ENCODE data around the gene ARAP1.

Gene ARAP1

GRCh38 chr11:72724851-72725723 is 27.1 kb downstream of the ARAP1 start:
- peak; percentile 77 for DNase-seq (ENCODE audit: low read depth)

- DNase-seq (ENCODE audit: low read depth) = no peak
Observed at GRCh38 chr11:72724021-72724551, 28.1 kb downstream of the ARAP1 start.

- DNase-seq (ENCODE audit: low read depth) = no peak
Observed at GRCh38 chr11:72723508-72723907, 28.7 kb downstream of the ARAP1 start.

GRCh38 chr11:72722050-72722748 is 30.0 kb downstream of the ARAP1 start:
- DNase-seq (ENCODE audit: low read depth) = peak; percentile 68

GRCh38 chr11:72721689-72722049 is 30.5 kb downstream of the ARAP1 start:
- peak; percentile 31 for DNase-seq (ENCODE audit: low read depth)

DNA sequence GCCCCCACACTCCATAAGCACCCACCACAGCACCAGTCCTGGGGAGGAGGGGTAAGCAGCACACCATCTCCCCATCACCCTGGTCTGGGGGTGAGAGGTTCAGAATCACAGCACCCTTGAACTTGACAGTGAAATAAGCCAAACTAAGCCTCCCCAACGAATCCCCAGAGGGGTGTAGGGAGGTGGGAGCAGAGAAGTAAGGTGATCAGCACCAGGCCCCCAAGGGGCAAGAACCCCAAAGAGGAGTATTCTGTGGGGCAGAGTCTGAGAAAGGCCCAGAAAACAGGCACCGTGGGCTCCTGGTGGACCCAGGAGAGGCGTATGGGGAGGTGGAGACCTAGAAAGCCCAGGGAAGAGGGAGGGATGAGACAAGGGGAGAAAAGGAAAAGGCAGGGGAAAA is 30.9 kb downstream of the ARAP1 start:
- no peak for DNase-seq (ENCODE audit: low read depth)

DNA sequence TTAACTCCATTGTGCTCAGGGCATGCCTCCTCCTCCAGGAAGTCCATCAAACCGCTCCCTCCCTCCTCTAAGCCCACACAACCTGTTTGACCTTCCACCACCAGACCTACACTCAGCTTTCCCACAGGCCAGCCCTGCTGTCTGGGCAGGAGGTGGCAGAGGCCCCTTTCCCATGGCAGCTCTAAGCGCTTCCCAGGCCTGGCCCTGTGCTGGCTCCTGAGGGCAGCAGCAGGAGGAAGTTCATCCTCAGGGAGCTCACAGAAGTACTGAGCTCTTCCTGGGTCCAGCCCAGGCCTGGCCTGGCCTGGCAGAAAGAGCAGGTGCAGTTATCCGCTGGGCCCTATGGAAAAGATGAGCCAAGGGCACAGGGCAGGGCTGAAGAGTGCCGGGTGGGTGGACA is 31.4 kb downstream of the ARAP1 start:
- DNase-seq (ENCODE audit: low read depth) = no peak

- no peak for DNase-seq (ENCODE audit: low read depth)
Observed at GRCh38 chr11:72720047-72720446, 32.2 kb downstream of the ARAP1 start.

- DNase-seq (ENCODE audit: low read depth) = no peak
Observed at GRCh38 chr11:72719551-72719950, 32.7 kb downstream of the ARAP1 start.

DNA sequence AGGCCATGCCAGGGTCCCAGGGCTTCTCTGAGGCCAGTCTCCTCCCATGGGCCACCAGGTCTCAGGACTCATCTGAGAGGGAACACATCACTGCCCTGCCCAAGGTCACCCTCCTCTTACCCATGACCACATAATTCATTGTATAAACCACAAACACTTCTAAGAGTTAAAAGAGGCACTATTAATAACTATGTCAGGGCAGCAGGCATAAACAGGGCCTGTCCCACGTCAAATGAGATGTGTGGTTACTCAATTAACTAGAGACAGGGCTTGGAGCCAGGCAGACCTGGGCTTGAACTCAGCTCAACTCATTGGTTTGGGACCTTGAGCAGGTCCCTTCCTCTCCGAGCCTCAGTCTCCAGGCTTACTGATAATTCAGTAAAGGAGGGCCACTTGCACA is 33.1 kb downstream of the ARAP1 start:
- DNase-seq (ENCODE audit: low read depth) = no peak

DNA sequence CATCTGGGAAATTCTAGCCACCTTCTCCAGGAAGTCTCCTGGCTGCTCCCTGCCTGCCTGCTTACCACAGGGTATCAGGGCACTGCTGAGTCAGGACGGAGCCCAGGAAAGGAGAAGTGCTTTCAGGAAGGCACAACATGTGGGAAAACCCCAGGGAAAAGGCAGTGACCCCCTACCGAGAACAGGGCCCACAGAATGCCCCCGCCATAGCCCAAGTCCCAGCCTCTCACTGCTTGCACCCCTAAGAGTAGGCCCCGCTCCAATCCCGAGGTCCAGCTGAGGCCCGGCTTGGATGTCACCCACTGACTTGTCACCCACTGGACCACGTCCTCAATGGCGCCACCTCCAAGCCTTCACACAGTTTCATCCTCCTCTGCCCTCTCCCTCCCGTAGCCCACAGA is 34.1 kb downstream of the ARAP1 start:
- DNase-seq (ENCODE audit: low read depth) = no peak

DNA sequence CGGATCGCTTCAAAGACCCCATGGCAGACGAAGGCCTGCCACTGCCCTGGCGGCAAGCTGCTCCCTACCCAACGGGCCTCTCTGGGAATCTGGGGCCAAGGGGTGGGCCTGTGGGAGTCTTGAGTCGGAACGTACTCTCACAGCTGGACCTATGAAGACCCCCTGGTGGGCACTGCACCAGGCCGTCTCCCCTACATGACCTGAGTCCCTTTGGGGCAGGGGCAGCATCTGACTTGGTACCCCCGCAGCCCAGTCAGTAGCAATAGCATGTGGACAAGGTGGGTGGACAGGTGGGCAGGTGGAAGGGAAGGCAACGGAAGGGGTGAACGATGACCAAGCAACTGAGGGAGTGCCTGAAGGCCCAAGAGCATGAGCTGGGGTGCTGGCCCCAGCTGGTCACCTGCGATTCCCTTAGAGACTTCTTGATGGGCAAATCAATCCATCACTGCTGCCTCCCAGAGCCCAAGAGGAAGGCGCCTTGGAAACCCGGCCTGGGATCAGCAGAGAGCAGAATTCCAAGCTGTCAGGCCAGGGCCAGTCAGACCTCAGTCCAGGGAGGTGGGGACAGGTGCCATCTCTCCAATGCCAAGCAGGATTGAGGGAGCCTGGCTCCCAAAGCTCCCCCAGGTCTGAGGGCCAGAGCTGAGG is 35.3 kb downstream of the ARAP1 start:
- no peak for DNase-seq (ENCODE audit: low read depth)

DNA sequence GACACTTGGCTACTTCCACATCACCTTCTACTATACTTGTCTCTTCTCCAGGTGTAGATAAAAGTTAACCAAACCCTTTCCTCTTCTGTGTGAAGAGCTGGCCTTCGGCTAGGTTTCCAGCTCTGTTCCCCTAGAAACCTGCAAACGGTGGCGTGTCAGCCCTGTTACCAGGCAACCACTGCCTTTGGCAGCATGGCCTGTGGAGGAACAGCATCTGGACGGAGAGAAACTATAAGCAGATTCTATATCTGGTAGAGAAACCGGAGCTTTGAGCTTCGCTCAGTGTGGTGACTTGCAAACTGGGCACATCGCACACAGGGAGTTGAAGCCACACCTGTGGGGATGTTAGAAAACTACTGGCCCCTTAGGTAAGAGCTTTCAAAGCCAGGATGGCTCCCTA is 35.9 kb downstream of the ARAP1 start:
- no peak for DNase-seq (ENCODE audit: low read depth)

- DNase-seq (ENCODE audit: low read depth) = no peak
Observed at GRCh38 chr11:72712841-72713240, 39.4 kb downstream of the ARAP1 start.

- DNase-seq (ENCODE audit: low read depth) = no peak
Observed at GRCh38 chr11:72712168-72712751, 39.9 kb downstream of the ARAP1 start.

DNA sequence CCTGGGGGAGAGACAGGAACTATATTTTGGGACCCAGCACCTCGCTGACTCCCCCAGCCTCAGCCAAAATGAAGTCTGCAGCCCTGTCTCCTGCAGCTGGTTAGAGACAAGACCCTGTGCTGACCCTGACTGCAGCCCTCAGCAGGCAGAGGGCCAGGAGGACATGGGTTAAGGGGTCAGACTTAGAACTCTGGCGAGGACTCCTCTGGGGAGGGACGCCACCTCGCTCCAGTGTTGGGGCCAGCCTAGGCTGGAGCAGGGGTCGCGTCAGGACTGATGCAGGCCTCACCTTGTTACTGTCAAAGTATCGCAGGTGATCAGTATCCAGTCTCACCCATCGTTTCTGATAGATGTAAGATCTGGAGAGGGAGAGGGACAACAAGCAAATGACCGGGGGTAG is 41.1 kb downstream of the ARAP1 start:
- no peak for DNase-seq (ENCODE audit: low read depth)

- no peak for DNase-seq (ENCODE audit: low read depth)
Observed at GRCh38 chr11:72710278-72710677, 41.9 kb downstream of the ARAP1 start.

DNA sequence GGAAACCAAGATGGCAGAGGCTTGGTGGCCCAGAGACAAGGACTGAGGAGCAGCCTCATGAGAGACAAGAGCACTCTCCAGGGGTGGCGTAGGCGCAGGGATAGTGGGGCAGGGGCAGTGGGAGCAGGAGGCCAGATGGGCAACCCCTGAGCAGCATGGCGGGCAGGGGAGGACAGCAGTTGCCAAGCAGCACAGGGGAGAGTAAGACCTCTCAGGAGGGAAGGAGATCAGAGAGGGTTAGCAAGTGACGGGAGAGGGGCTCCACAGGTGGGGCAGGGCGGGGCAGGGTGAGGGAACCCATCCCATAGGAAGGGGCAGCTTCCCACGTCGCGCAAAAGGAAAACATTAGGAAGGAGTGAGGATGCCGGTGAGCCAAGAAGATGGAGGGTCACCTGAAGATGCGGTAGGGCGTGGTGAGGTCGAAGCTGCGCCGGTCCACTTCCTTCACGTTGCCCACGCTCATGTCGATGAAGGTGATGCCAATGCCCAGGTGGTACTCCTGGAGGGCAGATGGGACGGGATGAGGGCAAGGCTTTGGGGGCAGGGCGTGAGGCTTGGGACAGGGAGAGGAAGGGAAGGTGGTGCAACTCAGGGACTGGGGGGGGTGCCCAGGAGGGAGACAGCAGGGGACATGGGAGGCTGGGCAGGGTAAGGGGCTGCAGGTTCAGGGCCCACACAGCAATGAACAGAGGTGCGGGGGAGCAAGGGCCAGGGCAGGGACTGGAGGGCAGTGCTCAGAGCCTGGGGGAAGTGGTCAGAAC is 42.5 kb downstream of the ARAP1 start:
- DNase-seq (ENCODE audit: low read depth) = no peak

DNA sequence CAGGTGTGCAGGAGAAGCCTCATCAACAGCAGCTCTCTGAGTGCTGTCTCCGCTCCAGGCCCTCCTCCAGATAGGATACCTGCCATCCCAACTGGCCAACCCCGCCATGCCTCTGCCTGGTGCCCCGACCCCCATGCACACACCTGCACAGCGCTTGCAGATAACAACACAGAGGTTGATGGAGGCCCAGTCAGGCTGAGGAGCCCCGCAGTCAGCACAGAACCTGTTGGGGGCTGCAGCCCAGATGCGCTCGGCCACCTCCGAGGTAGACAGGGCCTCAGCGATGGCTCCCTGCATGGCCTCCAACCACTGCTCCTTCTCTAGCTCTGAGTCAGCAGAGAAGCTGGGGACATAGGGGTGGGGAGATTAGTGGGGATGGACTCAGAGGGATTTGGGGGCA is 45.2 kb downstream of the ARAP1 start:
- no peak for DNase-seq (ENCODE audit: low read depth)

DNA sequence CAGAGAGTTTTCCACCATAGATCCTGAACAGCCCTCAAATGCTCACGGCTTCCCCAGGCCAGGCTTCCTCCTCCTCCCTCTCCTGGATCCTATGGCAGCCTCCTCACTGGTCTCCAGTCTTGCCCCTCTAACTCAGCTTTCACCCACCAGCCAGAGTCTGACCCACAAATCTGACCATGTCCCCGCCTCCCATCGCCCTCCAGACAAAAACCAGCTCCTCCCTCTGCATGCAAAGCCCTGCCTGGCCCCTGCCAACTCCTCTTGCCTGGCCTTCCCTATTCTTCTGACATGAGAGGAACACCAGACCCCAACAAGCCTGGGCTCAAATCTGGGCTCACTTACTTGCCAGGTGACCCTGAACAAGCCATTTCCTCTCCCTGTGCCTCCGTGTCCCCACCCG is 45.6 kb downstream of the ARAP1 start:
- DNase-seq (ENCODE audit: low read depth) = no peak

DNA sequence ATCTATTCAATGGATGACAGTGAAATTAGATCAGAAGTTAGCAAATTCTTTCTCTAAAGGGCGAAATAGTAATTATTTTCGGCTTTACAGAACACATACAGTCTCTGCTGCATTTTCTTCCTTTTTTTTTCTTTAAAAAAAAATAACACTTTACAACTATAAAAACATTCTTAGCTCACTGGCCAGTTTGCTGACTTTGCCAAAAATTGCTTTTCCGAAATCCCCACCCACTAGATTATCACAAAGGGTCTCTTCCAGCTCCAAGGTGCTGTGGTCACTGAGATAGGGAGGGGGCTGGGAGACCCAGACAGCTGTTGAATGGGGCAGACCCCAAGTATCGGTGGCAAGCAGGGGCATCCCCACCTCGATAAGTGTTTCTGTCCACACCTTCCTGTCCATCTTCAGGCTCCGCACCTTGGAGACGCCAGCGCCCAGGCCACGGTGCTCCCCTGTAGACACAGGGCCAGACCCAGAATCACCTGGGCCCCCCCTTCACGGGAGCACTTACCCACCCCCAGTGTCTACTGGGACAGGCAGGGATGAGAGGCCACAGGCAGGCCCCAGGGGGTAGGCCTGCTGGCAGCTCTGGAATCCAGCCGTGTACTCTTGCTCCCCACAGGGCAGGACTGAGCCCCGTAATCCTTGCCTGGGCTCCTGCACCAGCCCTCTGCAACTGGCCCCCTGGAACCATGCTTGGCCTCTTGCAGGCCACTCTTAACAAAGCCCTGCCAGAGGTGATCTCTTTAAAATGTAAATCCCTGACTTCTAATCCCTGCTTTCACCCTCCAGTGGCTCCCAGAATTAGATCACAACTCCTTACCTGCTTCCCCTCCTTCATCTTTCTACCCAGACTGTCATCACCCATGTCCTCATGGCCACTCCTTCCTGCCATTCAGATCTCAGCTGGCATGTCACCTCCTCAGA is 46.5 kb downstream of the ARAP1 start:
- DNase-seq (ENCODE audit: low read depth) = no peak

All from activated gamma-delta T cell treated with anti-CD3 and anti-CD28 coated beads, Interleukin-2, amount 50 U/mL, for 16 hours (primary cell).